ENCODE results near the gene SGF29. TPM values are rescaled to one million over a fixed set of nuclear protein-coding genes. Genes with fewer than 3 reads are reported as not detected.
"Not testable (repeated sequence)": the region's sequence is repeated elsewhere in the genome, so short reads cannot be mapped to it uniquely, and the experiment has no call there.

The SGF29 gene
- total RNA-seq, 1 donor from 2014 or later: 10.6 TPM

GRCh38 chr16:28544998-28545397 lies 8.7 kb upstream of the SGF29 start:
- H3K9me3 Mint-ChIP-seq (ENCODE audit: unreplicated experiment): no peaks in the 10 kb centered on the region
- H3K27me3 Mint-ChIP-seq (ENCODE audit: low read depth, unreplicated experiment): peaks cover 15% of the 10 kb centered on the region
- TF ChIP-seq CTCF (IDR thresholded peaks at IDR 0.05; ENCODE audit: insufficient read depth, low read depth, low read length): no peak
- TF ChIP-seq EZH2 (IDR thresholded peaks at IDR 0.05; ENCODE audit: insufficient read depth, low read length): no peak
- DNase-seq (ENCODE audit: low read depth) (no peak), FAIRE-seq (no peak)
- no peaks in the 10 kb centered on the region for H3K36me3 Mint-ChIP-seq (ENCODE audit: low read depth, unreplicated experiment)
- Histone ChIP-seq H3K4me2 (ENCODE audit: low read length) (no peak overlapping the region), H4K20me1 (ENCODE audit: insufficient read depth, low read length) (no peaks in the 10 kb centered on the region), H3K4me3 (ENCODE audit: insufficient read depth, low read depth, low read length) (no peak overlapping the region), H3K79me2 (ENCODE audit: insufficient read depth, low read length) (no peaks in the 10 kb centered on the region), H3K9me3 (ENCODE audit: insufficient read depth, low read depth, low read length) (no peaks in the 10 kb centered on the region), H2AFZ (ENCODE audit: low read depth, low read length) (no peak overlapping the region), H3K27me3 (ENCODE audit: insufficient read depth, low read length) (peaks cover 2% of the 10 kb centered on the region), H3K9ac (ENCODE audit: low read length) (no peak overlapping the region), H3K27ac (ENCODE audit: low read depth, low read length) (no peak overlapping the region), H3K36me3 (ENCODE audit: insufficient read depth, low read length) (no peaks in the 10 kb centered on the region), H3K4me1 (ENCODE audit: insufficient read depth, low read length) (no peaks in the 10 kb centered on the region)
- no peak overlapping the region for H3K27ac Mint-ChIP-seq (ENCODE audit: unreplicated experiment)
- H3K4me3 Mint-ChIP-seq (ENCODE audit: unreplicated experiment): no peak overlapping the region
- H3K4me1 Mint-ChIP-seq (ENCODE audit: low read depth, unreplicated experiment): no peaks in the 10 kb centered on the region

- not testable (repeated sequence) for H3K9ac ChIP-seq (ENCODE audit: low read length); H3K27ac ChIP-seq (ENCODE audit: low read depth, low read length); H3K4me1 ChIP-seq (ENCODE audit: insufficient read depth, low read length); H3K36me3 ChIP-seq (ENCODE audit: insufficient read depth, low read length); H2AFZ ChIP-seq (ENCODE audit: low read depth, low read length); H3K9me3 ChIP-seq (ENCODE audit: insufficient read depth, low read depth, low read length); H3K9me3 Mint-ChIP-seq (ENCODE audit: unreplicated experiment); H3K4me1 Mint-ChIP-seq (ENCODE audit: low read depth, unreplicated experiment); FAIRE-seq; H4K20me1 ChIP-seq (ENCODE audit: insufficient read depth, low read length); H3K79me2 ChIP-seq (ENCODE audit: insufficient read depth, low read length); H3K4me3 ChIP-seq (ENCODE audit: insufficient read depth, low read depth, low read length); H3K36me3 Mint-ChIP-seq (ENCODE audit: low read depth, unreplicated experiment); H3K27me3 ChIP-seq (ENCODE audit: insufficient read depth, low read length); DNase-seq (ENCODE audit: low read depth); H3K27ac Mint-ChIP-seq (ENCODE audit: unreplicated experiment); H3K4me2 ChIP-seq (ENCODE audit: low read length); H3K4me3 Mint-ChIP-seq (ENCODE audit: unreplicated experiment)
- peaks cover 15% of the 10 kb centered on the region for H3K27me3 Mint-ChIP-seq (ENCODE audit: low read depth, unreplicated experiment)
These were observed 7.8 kb upstream of the SGF29 start for GRCh38 chr16:28545964-28546363.

- Histone ChIP-seq H2AFZ (ENCODE audit: low read depth, low read length) (no peak overlapping the region), H3K27ac (ENCODE audit: low read depth, low read length) (no peak overlapping the region), H3K4me3 (ENCODE audit: insufficient read depth, low read depth, low read length) (no peak overlapping the region), H3K4me2 (ENCODE audit: low read length) (no peak overlapping the region), H3K9ac (ENCODE audit: low read length) (no peak overlapping the region), H3K27me3 (ENCODE audit: insufficient read depth, low read length) (peaks cover 2% of the 10 kb centered on the region), H3K9me3 (ENCODE audit: insufficient read depth, low read depth, low read length) (no peaks in the 10 kb centered on the region), H3K4me1 (ENCODE audit: insufficient read depth, low read length) (no peaks in the 10 kb centered on the region), H3K36me3 (ENCODE audit: insufficient read depth, low read length) (no peaks in the 10 kb centered on the region), H3K79me2 (ENCODE audit: insufficient read depth, low read length) (no peaks in the 10 kb centered on the region), H4K20me1 (ENCODE audit: insufficient read depth, low read length) (no peaks in the 10 kb centered on the region)
- Mint-ChIP-seq H3K27ac (ENCODE audit: unreplicated experiment) (no peak overlapping the region), H3K4me3 (ENCODE audit: unreplicated experiment) (no peak overlapping the region), H3K9me3 (ENCODE audit: unreplicated experiment) (no peaks in the 10 kb centered on the region), H3K27me3 (ENCODE audit: low read depth, unreplicated experiment) (peaks cover 15% of the 10 kb centered on the region), H3K4me1 (ENCODE audit: low read depth, unreplicated experiment) (no peaks in the 10 kb centered on the region), H3K36me3 (ENCODE audit: low read depth, unreplicated experiment) (no peaks in the 10 kb centered on the region)
- FAIRE-seq: no peak
- no peak for DNase-seq (ENCODE audit: low read depth)
- no peak for TF ChIP-seq EZH2 (IDR thresholded peaks at IDR 0.05; ENCODE audit: insufficient read depth, low read length)
These were observed 7.1 kb upstream of the SGF29 start for GRCh38 chr16:28546626-28547025.
